Activated T-cell treated with anti-CD3 and anti-CD28 coated beads, Interleukin-2, amount 50 U/mL, for 48 hours (primary cell): ENCODE data around the gene PLCH1.

Experiments
- DNase-seq, 2 experiments: peaks; one replicate each; pipeline ENCODE4 v3.0.0-alpha.2; 2020

PLCH1 gene, protein sequence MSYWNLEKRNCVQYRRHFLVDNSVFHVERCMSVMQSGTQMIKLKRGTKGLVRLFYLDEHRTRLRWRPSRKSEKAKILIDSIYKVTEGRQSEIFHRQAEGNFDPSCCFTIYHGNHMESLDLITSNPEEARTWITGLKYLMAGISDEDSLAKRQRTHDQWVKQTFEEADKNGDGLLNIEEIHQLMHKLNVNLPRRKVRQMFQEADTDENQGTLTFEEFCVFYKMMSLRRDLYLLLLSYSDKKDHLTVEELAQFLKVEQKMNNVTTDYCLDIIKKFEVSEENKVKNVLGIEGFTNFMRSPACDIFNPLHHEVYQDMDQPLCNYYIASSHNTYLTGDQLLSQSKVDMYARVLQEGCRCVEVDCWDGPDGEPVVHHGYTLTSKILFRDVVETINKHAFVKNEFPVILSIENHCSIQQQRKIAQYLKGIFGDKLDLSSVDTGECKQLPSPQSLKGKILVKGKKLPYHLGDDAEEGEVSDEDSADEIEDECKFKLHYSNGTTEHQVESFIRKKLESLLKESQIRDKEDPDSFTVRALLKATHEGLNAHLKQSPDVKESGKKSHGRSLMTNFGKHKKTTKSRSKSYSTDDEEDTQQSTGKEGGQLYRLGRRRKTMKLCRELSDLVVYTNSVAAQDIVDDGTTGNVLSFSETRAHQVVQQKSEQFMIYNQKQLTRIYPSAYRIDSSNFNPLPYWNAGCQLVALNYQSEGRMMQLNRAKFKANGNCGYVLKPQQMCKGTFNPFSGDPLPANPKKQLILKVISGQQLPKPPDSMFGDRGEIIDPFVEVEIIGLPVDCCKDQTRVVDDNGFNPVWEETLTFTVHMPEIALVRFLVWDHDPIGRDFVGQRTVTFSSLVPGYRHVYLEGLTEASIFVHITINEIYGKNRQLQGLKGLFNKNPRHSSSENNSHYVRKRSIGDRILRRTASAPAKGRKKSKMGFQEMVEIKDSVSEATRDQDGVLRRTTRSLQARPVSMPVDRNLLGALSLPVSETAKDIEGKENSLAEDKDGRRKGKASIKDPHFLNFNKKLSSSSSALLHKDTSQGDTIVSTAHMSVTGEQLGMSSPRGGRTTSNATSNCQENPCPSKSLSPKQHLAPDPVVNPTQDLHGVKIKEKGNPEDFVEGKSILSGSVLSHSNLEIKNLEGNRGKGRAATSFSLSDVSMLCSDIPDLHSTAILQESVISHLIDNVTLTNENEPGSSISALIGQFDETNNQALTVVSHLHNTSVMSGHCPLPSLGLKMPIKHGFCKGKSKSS (N-terminal part only)

DNA sequence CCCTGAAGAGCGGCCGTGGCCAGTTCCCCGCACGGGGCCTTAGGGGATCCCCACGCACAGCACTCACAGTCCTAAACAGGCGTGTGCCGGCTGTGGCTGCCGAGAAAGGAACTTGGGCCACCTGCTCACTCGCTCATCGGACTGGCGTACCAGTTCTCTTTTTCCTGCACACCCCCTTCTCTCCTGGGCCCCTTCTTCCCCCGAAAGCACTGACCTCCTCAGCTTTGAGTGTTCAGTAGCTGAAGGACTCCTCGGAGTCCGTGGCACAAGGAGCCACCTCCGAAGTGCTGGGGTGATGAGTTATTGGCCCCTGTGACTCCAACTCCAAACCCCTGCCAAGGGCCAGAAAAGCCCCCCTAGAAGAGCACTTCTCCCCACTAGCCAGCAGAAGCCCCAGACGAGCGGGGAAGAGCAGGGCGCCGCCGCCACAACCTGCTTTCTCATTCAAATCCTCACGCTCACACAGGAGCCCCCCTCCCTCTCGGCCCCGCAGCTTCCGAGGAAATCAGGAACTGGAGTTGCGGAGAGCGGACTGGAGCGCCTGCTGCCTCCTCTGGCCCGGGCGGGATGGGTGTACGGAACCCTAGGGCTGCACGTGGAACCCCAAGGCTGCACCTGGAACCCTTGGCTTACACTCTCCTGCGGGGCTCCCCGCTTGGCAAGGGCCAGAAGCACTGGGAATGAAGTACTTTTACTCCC lies at the start of gene PLCH1:
Gene PLCH1, minus strand, starts transcription at position 446 of the 699 bp plus-strand sequence. CDS start 40,847 bp downstream, outside the sequence.
- DNase-seq = peak; percentile 51 to 56

DNA sequence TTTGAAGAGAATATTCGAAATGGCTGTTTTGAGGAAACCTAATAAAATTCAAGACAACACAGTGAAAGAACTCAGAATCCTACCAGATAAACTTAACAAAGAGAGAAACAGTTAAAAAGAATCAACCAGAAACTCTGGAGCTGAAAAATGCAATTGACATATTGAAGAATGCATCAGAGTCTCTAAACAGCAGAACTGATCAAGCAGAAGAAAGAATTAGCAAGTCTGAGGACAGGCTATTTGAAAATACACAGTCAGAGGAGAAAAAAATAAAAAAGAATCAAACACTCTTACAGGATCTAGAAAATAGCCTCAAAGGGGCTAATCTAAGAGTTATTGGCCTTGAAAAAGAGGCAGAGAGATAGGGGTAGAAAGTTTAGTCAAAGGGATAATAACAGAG lies 47.7 kb upstream of the PLCH1 start:
- DNase-seq = no peak

DNA sequence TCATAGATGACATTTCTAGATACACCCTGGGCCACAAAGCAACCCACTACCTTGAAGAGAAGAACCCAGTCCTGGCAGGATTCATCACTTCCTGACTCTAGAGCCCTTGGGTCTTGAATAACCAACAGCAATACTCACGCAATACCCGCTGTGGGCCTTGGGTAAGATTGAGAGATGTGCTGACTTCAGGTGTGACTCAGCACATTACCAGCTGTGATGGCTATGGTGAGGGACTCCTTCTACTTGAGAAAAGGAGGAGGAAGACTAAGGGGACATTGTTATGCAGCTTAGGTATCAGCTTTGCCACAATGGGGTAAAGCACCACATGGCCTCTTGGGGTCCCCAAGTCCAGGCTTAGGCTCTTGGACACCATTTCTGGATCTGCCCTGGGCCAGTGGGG lies 46.3 kb upstream of the PLCH1 start:
- DNase-seq = no peak

DNA sequence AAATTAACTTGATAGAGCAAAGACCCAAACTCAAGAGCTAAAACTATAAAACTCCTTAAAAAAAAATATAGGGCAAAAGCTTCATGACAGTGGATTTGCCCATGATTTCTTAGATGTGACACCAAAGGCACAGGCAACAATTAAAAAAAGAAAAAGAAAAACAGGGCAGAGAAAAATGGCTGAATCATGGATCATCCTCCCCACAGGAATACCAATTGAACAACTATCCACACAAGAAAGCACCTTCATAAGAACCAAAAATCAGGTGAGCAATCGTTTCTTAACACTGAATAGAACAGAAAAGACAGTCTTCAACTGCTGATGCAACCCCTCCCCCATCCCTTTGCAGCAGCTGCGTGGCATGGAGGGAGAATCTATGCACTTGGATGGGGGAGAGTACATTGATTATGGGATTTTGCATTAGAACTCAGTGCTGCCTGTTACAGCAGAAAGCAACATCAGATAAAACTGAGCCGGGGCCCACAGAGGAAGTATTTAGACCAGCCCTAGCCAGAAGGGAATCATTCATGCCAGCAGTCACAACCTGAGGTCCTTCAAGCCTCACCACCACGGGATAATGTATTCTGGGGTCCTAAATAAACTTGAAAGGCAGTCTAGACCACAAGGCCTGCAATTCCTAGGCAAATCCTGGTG lies 45.5 kb upstream of the PLCH1 start:
- no peak for DNase-seq

DNA sequence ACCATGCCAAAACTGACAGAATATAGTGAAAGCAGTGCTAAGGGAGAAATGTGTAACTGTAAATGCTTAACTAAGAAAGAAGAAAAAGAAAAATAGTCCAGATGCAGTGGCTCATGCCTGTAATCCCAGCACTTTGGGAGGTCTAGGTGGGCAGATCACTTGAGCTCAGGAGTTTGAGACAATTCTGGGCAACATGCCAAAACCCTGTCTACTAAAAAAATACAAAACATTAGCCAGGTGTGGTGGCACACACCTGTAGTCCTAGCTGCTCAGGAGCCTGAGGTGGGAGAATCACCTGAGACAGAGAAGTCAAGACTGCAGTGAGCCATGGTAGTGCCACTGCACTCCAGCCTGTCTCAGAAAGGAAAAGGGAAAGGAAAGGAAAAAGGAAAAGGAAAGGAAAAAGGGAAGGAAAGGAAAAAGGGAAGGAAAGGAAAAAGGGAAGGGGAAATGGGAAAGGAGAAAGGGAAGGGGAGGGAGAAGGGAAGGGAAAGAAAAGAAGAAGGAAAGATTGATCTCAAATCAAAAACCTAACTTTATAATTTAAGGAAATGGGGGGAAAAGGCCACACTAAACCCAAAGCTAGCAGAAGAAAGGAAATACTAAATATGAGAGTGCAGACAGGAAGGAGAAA lies 40.9 kb upstream of the PLCH1 start:
- no peak for DNase-seq

DNA sequence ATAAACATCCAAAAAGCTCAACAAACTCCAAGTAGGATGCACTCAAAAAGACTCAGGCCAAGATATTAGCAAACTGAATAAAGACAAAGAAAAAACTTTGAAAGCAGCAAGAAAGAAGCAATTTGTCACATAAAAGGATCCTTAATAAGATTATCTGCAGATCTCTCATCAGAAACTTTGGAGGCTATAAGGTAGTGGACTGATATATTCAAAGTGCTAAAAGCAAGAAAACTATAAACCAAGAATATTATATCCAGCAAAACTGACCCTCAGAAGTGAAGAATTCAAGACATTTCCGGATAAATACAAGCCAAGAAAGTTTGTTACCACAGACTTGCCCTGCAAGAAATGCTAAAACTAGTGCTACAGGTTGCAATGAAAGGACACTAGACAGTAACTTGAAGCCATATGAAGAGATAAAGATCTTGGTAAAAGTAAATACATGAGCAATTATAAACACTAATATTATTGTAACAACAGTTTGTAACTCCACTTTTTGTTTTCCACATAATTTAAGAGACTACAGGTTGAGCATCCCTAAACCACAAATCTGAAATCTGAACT lies 37.6 kb upstream of the PLCH1 start:
- no peak for DNase-seq

DNA sequence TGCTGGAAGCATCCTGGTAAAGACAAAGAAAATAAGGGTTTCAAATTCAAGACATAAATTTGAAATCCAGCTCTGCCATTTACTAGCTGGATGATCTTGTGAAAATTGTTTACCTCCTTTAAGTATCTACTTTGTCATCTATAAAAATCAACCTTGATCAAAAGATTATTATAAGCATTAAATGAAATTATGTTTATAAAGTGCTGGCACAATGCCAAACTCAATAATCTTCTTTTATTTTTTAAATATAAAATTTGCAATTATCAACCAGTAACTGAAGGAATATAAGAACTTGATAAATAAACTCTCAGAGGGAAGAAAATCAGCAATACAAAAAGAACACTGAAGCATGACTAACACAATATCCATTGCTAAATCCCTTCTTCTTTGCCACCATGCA lies 35.4 kb upstream of the PLCH1 start:
- no peak for DNase-seq

DNA sequence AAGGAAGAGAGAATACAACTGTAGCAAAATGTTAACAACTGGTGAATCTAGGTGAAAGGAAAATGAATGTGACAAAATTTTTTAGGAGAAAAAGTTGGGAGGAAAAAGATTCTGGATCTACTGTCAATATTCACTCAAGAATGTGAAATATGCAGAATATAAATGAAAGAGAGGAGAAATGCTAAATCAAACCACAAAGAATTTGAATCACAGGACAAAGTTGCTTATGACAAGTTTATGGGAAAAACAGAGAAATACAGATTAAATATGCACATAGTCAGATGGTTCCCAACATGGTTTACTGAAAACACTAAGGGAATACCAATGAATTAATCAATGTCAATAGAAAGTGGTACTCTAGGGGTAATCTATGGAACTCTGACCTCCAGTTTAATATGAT lies 33.6 kb upstream of the PLCH1 start:
- DNase-seq = no peak

DNA sequence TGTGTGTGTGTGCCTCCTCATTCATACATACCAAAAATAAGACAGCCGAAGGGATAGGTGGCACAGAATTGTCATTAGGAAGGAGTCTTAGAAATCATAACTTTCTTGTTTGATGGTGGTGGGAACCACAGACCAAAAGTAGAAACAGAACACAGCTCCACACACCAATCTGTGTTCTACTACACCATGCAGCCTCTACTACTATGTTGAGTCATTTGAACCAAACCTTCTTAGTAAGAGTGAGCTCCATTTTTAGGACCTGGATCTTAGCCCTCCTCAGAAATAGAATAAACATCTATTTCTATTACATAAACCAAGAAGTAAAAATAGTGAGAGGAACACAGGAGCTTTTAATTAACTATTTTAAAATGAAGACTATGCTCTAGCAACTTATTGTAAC lies 27.9 kb upstream of the PLCH1 start:
- no peak for DNase-seq

DNA sequence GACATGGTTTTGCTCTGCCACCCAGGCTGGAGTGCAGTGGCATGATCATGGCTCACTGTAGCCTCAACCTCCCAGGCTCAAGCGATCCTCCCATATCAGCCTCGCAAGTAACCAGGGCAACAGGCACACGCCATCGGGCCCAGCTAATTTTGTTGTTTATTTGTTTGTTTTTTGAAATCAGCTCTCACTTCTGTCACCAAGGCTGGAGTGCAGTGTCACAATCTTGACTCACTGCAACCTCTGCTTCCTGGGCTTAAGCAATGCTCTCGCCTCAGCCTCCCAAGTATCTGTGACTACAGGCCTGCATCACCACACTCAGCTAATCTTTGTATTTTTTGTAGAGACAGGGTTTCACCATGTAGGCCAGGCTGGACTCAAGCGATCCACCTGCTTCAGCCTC lies 26.3 kb upstream of the PLCH1 start:
- DNase-seq = no peak

DNA sequence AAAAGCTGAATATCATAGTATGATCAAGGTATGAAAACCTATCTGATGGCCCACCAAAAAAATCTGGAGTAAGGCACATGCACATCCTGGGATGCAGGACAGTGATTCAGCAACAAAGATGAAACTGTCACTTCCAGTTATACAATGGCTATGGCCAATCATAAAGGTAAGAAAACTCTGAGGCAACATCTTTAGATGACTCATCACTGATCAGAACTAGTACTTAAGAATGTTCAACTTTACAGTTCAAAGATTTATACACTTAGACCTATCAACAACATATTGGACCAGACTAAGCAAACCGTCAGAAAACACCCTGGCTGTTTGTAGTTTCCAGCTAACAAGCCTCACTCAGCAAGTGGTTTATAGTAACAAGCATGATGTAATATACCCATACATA lies 21.3 kb upstream of the PLCH1 start:
- no peak for DNase-seq

DNA sequence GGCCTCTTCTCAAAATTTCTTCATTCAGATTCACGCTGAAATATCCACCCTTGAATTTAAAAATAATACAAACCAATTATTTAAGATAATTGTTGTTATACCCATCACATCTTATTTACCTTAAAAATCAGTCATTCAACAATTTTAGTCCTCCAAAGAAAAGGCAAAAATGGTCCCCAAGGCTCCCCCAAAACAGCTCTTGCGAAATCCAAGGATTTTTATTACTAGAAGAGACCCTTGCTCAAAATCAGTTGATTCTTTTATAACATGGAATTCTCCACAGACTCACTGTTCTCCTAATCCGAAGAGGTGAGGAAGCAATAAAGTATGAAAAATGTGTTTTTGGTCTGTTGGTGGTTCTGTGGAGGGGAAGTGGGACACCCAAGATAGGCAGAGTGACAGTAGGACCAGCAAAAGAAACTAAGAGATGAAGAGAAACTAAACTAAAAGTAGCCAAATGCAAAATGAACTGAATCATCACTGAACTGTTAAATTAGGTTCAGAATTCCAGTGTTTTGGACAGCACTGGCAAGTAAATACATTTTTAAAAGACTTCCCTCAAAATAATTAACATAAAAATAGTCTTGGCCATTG lies 19.1 kb upstream of the PLCH1 start:
- DNase-seq = no peak

DNA sequence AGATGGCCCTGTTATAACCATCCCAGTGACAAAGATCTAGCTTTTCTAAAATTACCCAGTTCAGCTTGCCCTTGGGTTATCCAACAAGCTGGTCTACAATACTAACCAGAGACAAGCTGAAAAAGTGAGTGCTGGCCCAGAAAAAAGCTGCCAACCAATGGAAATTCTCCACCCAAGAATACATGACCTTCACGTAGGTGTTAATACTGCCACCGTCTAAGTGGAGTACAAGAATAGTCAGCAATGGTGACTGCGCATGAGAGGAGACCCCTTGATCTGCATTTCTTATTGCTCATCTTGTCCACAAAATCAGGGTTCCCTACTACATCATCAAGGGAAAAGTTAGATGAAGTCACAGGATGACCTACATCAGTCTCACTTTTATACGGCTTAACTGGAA lies 15.8 kb upstream of the PLCH1 start:
- DNase-seq = no peak

DNA sequence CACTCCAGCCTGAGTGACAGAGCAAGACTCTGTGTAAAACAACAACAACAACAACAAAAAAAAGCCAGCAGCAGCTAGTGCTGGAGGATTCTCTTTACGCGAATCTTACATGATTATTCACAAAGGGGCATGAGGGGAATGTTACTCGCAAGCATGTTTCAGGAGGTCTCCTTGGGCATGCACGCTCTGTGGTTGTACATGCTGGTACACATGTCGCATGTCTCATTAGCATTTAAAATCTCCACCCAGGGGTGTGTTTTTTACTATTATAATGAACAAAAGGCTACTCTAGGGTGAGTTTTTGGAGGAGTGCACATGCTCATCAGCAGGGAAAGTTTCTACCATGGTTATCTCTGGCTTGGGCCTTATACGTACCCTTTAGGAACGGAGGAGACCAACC lies 12.7 kb upstream of the PLCH1 start:
- no peak for DNase-seq

DNA sequence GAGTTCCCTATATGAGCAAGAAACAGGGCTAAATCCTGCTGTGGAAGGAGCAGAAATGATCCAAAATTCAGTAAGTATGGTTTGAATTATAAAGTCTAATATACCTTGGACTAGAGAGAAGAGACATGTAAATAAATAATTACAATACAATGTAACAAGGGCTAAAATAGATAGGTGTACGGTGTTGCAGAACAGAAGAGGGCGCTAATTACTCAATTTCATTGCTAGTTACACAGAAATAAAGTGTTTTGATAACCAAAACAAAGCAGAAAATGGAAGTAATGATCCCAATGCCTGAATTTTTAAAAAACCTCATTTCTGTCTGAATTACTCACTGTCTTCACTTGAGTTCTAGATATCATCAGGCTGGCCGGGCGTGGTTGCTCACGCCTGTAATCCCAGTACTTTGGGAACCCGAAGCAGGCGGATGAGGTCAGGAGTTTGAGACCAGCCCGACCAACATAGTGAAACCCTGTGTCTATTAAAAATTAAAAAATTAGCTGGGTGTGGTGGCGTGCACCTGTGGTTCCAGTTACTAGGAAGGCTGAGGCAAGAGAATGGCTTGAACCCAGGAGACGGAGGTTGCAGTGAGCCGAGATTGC lies 8.3 kb upstream of the PLCH1 start:
- DNase-seq = no peak

DNA sequence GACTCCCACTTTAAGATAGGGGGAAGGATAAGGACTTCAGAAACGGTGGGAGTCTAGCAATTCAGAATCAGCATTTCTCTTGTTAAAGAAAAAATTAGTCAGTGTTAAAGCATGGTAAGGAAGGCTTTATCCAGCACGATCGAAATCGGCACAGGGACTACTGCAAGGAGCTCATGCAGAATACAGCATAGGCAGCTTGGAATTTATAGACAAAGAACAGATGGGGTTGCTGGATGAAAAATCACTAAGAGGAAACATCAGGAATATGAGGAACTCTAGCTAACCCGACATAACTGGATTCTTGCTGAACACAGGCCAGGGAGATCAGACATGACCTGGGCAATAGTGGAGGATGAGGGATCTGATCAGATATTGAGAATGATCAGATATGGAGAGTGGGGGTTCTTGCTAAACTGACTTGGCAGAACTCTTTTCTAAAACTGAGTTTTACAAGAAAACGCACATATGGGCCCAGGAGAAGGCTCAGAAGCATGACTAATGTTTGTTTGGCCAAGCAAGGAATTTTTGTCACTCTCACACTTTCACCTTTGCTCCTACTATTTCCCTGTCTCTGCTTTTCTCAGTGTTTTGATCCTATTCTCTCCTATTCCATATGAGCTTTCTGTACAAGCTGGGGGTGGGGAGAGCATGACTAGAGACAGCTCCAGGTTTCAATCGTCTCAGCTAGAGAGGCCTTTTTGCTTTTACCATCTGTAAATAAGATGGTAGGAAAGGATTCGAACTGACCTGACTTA lies 3.9 kb upstream of the PLCH1 start:
- DNase-seq = no peak

DNA sequence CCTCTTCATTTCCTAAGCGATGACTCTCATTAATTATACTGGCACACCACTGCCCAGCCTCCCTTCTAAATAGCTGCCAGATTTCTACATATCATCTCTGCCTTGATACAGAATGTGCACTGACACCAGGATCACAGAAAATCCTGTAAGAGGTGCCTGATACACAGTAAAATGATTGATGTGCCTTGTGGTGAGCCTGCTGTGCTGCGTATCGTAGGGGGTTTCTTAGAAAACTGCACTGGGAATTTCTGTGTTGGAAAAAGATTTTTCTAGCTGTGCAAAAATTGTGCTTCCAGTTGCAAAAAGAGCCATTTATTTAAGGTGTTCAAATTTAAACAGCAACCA lies 3.0 kb upstream of the PLCH1 start:
- no peak for DNase-seq

DNA sequence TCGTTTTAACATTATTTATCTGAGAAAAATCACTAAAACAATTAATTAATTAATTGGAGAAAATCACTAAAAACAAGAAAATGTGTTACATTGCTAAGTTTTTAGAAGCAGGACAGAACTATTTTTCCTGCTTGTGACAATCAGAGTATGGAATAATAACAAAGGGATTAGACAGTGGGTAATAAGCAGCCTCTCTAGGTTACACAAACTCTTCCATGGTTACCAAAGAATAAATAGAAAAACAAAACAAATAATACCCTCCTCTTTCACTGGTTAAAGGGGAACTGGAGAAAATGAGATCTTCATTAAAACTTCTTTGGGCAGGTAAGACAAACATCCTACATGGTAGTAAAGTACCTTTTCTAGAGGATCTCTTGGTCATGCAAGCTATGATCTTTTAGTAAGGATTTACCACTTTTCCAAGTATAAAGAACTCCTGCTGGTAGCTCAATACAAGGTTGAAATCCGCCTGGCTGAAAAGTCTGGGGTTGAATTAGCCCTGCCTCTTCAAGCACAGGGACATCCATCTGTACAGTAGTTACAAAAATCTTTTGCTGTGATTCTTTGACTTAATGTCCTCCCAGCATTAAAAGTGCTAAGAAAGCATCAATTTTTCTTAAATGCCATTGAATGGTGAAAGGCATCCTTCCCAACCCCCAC lies 2.5 kb upstream of the PLCH1 start:
- DNase-seq = no peak

DNA sequence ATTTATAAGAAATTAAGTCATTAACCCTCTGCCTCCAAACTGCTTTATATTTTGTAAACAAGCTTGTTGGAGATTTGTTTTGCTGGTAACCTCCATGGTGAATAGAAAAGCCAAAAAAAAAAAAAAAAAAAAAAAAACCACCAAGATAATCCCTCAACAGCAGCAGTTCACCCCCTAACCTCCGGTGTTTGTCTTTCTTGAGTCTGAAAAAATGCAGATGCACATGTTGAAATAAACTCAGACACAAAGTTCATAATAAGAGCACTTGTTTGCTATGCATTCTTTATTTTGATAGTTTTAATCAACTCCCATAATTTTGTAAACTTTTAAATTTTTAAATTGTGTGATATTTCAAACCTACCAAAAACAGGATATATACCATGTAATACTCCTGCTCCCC lies 1.8 kb upstream of the PLCH1 start:
- DNase-seq = no peak
